IMR-90 (cell line): ENCODE results near the gene BICD2. TPM values are rescaled to one million over a fixed set of nuclear protein-coding genes. Genes with fewer than 3 reads are reported as not detected.

Experiments
- ATAC-seq: fragments of 200-7000 bp; cut with Tn5 transposase; 2 replicates; pipeline ENCODE4 v1.9.1; 2020; ENCODE audit warnings: low read depth, mild to moderate bottlenecking, moderate library complexity
- BruUV-seq: library from RNA; stranded (reverse); fragments of 400-500 nt; replicated peaks from 2 replicates; lab custom pipeline; 2021; lab: Mats Ljungman, UMichigan
- CTCF ChIA-PET: fragments of 300-600 bp; formaldehyde crosslinking; extraction: SDS; loops from one replicate; lab custom pipeline; 2021; ENCODE audit warnings: antibody characterized with exemption; lab: Yijun Ruan, JAX
- POLR2A ChIA-PET: fragments of 300-600 bp; sonication (Branson Sonifier 250); formaldehyde crosslinking; loops from one replicate; lab custom pipeline; 2022; ENCODE audit warnings: antibody characterized with exemption; ENCODE audit not compliant: unreplicated experiment; lab: Charles Lee
- DNase-seq: peaks from one replicate; pipeline ENCODE4 v3.0.0; 2013
- H2AFZ ChIP-seq: replicated peaks from 2 replicates; pipeline ENCODE3; 2013; ENCODE audit warnings: low read length, mild to moderate bottlenecking; ENCODE audit not compliant: poor library complexity
- H2AK5ac ChIP-seq: 2 replicates; pipeline ENCODE4 v1.6.1; 2013; ENCODE audit warnings: low read depth, low read length, inconsistent platforms
- H2AK9ac ChIP-seq: replicated peaks from 2 replicates; pipeline ENCODE3; 2013; ENCODE audit warnings: mild to moderate bottlenecking, low read depth, low read length, moderate library complexity; ENCODE audit not compliant: poor library complexity
- H2BK120ac ChIP-seq: 2 replicates; pipeline ENCODE4 v1.6.1; 2013; ENCODE audit warnings: low read depth, low read length, inconsistent platforms
- H2BK15ac ChIP-seq: 3 replicates; pipeline ENCODE4 v1.6.1; 2013; ENCODE audit warnings: low read depth, low read length, inconsistent platforms
- H2BK20ac ChIP-seq: 2 replicates; pipeline ENCODE4 v1.6.1; 2013; ENCODE audit warnings: low read depth, mild to moderate bottlenecking, inconsistent platforms, low read length, moderate library complexity
- H2BK5ac ChIP-seq: 2 replicates; pipeline ENCODE4 v1.6.1; 2013; ENCODE audit warnings: mild to moderate bottlenecking, low read depth, low read length, inconsistent platforms; ENCODE audit not compliant: poor library complexity, severe bottlenecking
- H3K14ac ChIP-seq: replicated peaks from 2 replicates; pipeline ENCODE4 v1.6.1; 2013; ENCODE audit warnings: low read depth, low read length, inconsistent platforms
- H3K18ac ChIP-seq: 2 replicates; pipeline ENCODE4 v1.6.1; 2013; ENCODE audit warnings: low read depth, low read length, control low read depth
- H3K23ac ChIP-seq: 2 replicates; pipeline ENCODE4 v1.6.1; 2013; ENCODE audit warnings: low read depth, low read length, inconsistent platforms
- H3K27ac ChIP-seq: 2 replicates; pipeline ENCODE4 v1.5.1; 2013; ENCODE audit warnings: mild to moderate bottlenecking, control low read depth, low read length; ENCODE audit not compliant: insufficient read depth
- H3K27me3 ChIP-seq: 2 replicates; pipeline ENCODE4 v1.6.1; 2013; ENCODE audit warnings: low read length; ENCODE audit not compliant: control insufficient read depth, insufficient read depth
- H3K36me3 ChIP-seq: 2 replicates; pipeline ENCODE4 v1.6.1; 2013; ENCODE audit warnings: low read length, mixed read lengths; ENCODE audit not compliant: control insufficient read depth, insufficient read depth
- H3K4ac ChIP-seq: 2 replicates; pipeline ENCODE4 v1.6.1; 2013; ENCODE audit warnings: low read depth, low read length, inconsistent platforms
- H3K4me1 ChIP-seq: 2 replicates; pipeline ENCODE4 v1.6.1; 2013; ENCODE audit warnings: low read length, mixed read lengths; ENCODE audit not compliant: control insufficient read depth, insufficient read depth
- H3K4me2 ChIP-seq: 2 replicates; pipeline ENCODE4 v1.6.1; 2013; ENCODE audit warnings: low read depth, mild to moderate bottlenecking, control low read depth, low read length, moderate library complexity
- H3K4me3 ChIP-seq: 2 replicates; pipeline ENCODE4 v1.5.1; 2013; ENCODE audit warnings: low read depth, mild to moderate bottlenecking, control low read depth, low read length, moderate library complexity; ENCODE audit not compliant: insufficient read depth
- H3K56ac ChIP-seq: 2 replicates; pipeline ENCODE4 v1.6.1; 2013; ENCODE audit warnings: low read length, inconsistent platforms; ENCODE audit not compliant: insufficient read depth; ENCODE audit errors: extremely low read depth
- H3K79me1 ChIP-seq, 2 experiments: 2 replicates each; pipeline ENCODE4 v1.6.1; 2013; ENCODE audit warnings: low read length in 2 of 2, inconsistent platforms in 1 of 2, low read depth in 1 of 2
- H3K9ac ChIP-seq: 2 replicates; pipeline ENCODE4 v1.6.1; 2013; ENCODE audit warnings: low read depth, low read length, control low read depth
- H3K9me1 ChIP-seq: 2 replicates; pipeline ENCODE4 v1.6.1; 2013; ENCODE audit warnings: low read length, inconsistent platforms; ENCODE audit not compliant: insufficient read depth
- H3K9me3 ChIP-seq: 2 replicates; pipeline ENCODE4 v1.6.1; 2013; ENCODE audit warnings: low read length; ENCODE audit not compliant: control insufficient read depth, insufficient read depth
- H4K20me1 ChIP-seq: 2 replicates; pipeline ENCODE4 v1.6.1; 2013; ENCODE audit warnings: low read length, inconsistent platforms; ENCODE audit not compliant: insufficient read depth
- H4K5ac ChIP-seq: 2 replicates; pipeline ENCODE4 v1.6.1; 2013; ENCODE audit warnings: mild to moderate bottlenecking, low read depth, low read length, control low read depth
- H4K8ac ChIP-seq, 2 experiments: 2 replicates each; pipeline ENCODE4 v1.6.1; 2013; ENCODE audit warnings: low read depth in 2 of 2, low read length in 2 of 2, control low read depth in 1 of 2, inconsistent platforms in 1 of 2
- H4K91ac ChIP-seq: 2 replicates; pipeline ENCODE4 v1.6.1; 2013; ENCODE audit warnings: low read depth, low read length, inconsistent platforms; ENCODE audit not compliant: insufficient read depth
- BHLHE40 ChIP-seq: fragments of 150-350 bp; IDR thresholded peaks from 2 replicates; pipeline ENCODE4 v1.6.1; 2016; ENCODE audit warnings: mild to moderate bottlenecking, low read depth, low read length
- SMC3 ChIP-seq: fragments of 150-350 bp; IDR thresholded peaks from 2 replicates; pipeline ENCODE4 v1.6.1; 2016; ENCODE audit warnings: low read depth, mild to moderate bottlenecking, antibody characterized with exemption, low read length, moderate library complexity
- WGBS, 2 experiments: methylation state at CpG; one replicate each; pipeline versions ENCODE4 v1.1.5 to v1.1.7; 2013; ENCODE audit warnings: missing lambda C conversion rate in 2 of 2; ENCODE audit not compliant: insufficient read length in 1 of 2; ENCODE audit errors: extremely low coverage in 2 of 2; 5-methylcytosine and 5-hydroxymethylcytosine counted together
- dilution Hi-C: fragments of 300-500 bp; cut with HindIII; formaldehyde crosslinking; loops from one replicate; pipeline ENCODE4 v1.14.3; 2018; ENCODE audit warnings: low sequenced_read_pairs; ENCODE audit not compliant: unreplicated experiment
- in situ Hi-C: fragments of 300-500 bp; cut with MboI; formaldehyde crosslinking; loops from 3 replicates; pipeline ENCODE4 v1.14.3; 2019; ENCODE audit warnings: low sequenced_read_pairs, inconsistent platforms, mixed read lengths
- intact Hi-C: fragments of 100-400 bp; cut with micrococcal nuclease; formaldehyde crosslinking; loops from 2 replicates; pipeline ENCODE4 v1.10.0; 2022
- polyA plus RNA-seq, 3 experiments: library from polyadenylated mRNA; depleted of rRNA; stranded (reverse); fragments of >200 nt; gene quantifications; 2 replicates each; pipeline ENCODE4 v1.2.3, GENCODE V29; 2012; ENCODE audit warnings: low replicate concordance in 1 of 3
- total RNA-seq: library from RNA; depleted of rRNA; stranded (reverse); fragments of >200 nt; gene quantifications from 2 replicates; pipeline ENCODE4 v1.2.3, GENCODE V29; 2012

BICD2 gene
- total and polyA plus RNA-seq, 2 of the 4 experiments (the other 2 are of a cell fraction) = 21.5 to 35.7 TPM

- 77% methylated on average over 5 of the region's 13 CpGs; no CpG with 5 or more reads in 1 of the 2 experiments for WGBS, 2 experiments
- Histone ChIP-seq H3K9me1 (peaks cover 21% of the 10 kb centered on the region; the same call in 1 of the 2 replicates), H2AFZ (peak overlapping the region; percentile 36), H3K79me1 (peaks cover 42 to 91% of the 10 kb centered on the region in 2 experiments), H2AK9ac (peak overlapping the region; percentile 33), H3K4me2 (peak overlapping the region; percentile 10; the same call in 1 of the 2 replicates), H3K36me3 (peaks cover 9% of the 10 kb centered on the region), H3K4ac (peak overlapping the region; percentile 19; the same call in 1 of the 2 replicates), H3K4me3 (no peak overlapping the region), H4K5ac (no peak overlapping the region), H3K9ac (no peak overlapping the region), H4K8ac (no peak overlapping the region), H3K4me1 (peaks cover 13% of the 10 kb centered on the region), H2BK120ac (no peak overlapping the region), H2BK15ac (no peak overlapping the region), H2BK5ac (no peak overlapping the region), H4K91ac (no peak overlapping the region), H3K27me3 (no peaks in the 10 kb centered on the region), H2BK20ac (no peak overlapping the region), H3K27ac (no peak overlapping the region), H2AK5ac (no peak overlapping the region; the same call in 1 of the 2 replicates), H3K56ac (no peak overlapping the region), H3K9me3 (no peaks in the 10 kb centered on the region), H4K20me1 (peaks cover 75% of the 10 kb centered on the region), H3K18ac (no peak overlapping the region), H3K23ac (0 out of 2 replicates have a peak overlapping the region, but pooled peaks have one; percentile 25), H3K14ac (peak overlapping the region; percentile 46; the same call in 1 of the 2 replicates)
- in situ Hi-C loops = no loop called here
- CTCF ChIA-PET = no interaction called here
- TF ChIP-seq BHLHE40 (peak; percentile 91), SMC3 (no peak)
- no TSS peak for BruUV-seq
- ATAC-seq (no peak), DNase-seq (peak; percentile 31)
- intact Hi-C loops = no loop called here
- dilution Hi-C loops = no loop called here
- POLR2A ChIA-PET = no interaction called here
Observed at GRCh38 chr9:92664394-92665152, 100.1 kb downstream of the BICD2 start.
